NT2/D1 (cell line): ENCODE measurements around the gene ZP3.
"Not testable (repeated sequence)": the region's sequence is repeated elsewhere in the genome, so short reads cannot be mapped to it uniquely, and the experiment has no call there.

Source experiments
- SUZ12 ChIP-seq: IDR thresholded peaks from 2 replicates; pipeline ENCODE4 v1.6.1; 2011; ENCODE audit not compliant: insufficient read length, insufficient read depth; ENCODE audit errors: extremely low read depth
- YY1 ChIP-seq: IDR thresholded peaks from 2 replicates; pipeline ENCODE4 v1.6.1; 2011; ENCODE audit not compliant: insufficient read length, insufficient read depth
- ZNF274 ChIP-seq: IDR thresholded peaks from 2 replicates; pipeline ENCODE4 v1.6.1; 2011; ENCODE audit warnings: mild to moderate bottlenecking, low read depth, low read length

GRCh38 chr7:76462271-76462882 lies 37.6 kb downstream of the ZP3 start:
- TF ChIP-seq SUZ12, ZNF274, YY1: not testable (repeated sequence)
